HEK293 (cell line): Measurements from ENCODE around the gene NDST1.

ENCODE experiments used
- ATF2 ChIP-seq: fragments of 450-650 bp; formaldehyde crosslinking; IDR thresholded peaks from 2 replicates; pipeline ENCODE4 v1.5.1; 2016; ENCODE audit warnings: missing biosample characterization, missing genetic modification characterization, low read depth
- CTCF ChIP-seq: fragments of 450-650 bp; formaldehyde crosslinking; IDR thresholded peaks from 2 replicates; pipeline ENCODE4 v1.5.1; 2016; ENCODE audit warnings: missing biosample characterization, missing genetic modification characterization
- KLF8 ChIP-seq: fragments of 450-650 bp; formaldehyde crosslinking; IDR thresholded peaks from 2 replicates; pipeline ENCODE4 v1.5.1; 2016; ENCODE audit warnings: missing biosample characterization, missing genetic modification characterization
- REST ChIP-seq: fragments of 450-650 bp; formaldehyde crosslinking; IDR thresholded peaks from 2 replicates; pipeline ENCODE4 v1.5.1; 2016; ENCODE audit warnings: missing biosample characterization, missing genetic modification characterization
- SCRT2 ChIP-seq: fragments of 450-650 bp; formaldehyde crosslinking; IDR thresholded peaks from 2 replicates; pipeline ENCODE4 v1.5.1; 2016; ENCODE audit warnings: missing biosample characterization, missing genetic modification characterization
- TCF7L2 ChIP-seq: IDR thresholded peaks from 2 replicates; pipeline ENCODE4 v1.6.1; 2011; ENCODE audit warnings: low read depth, mild to moderate bottlenecking, inconsistent platforms, low read length, moderate library complexity, borderline replicate concordance
- ZBTB26 ChIP-seq: fragments of 450-650 bp; formaldehyde crosslinking; optimal IDR thresholded peaks from 2 replicates; pipeline ENCODE3; 2016; ENCODE audit warnings: missing biosample characterization, mild to moderate bottlenecking, missing genetic modification characterization
- ZBTB48 ChIP-seq: fragments of 450-650 bp; formaldehyde crosslinking; IDR thresholded peaks from 2 replicates; pipeline ENCODE4 v1.5.1; 2016; ENCODE audit warnings: missing biosample characterization, missing genetic modification characterization
- ZBTB7A ChIP-seq: fragments of 450-650 bp; formaldehyde crosslinking; IDR thresholded peaks from 2 replicates; pipeline ENCODE4 v1.5.1; 2016; ENCODE audit warnings: low read depth, missing biosample characterization, missing genetic modification characterization
- ZFP37 ChIP-seq: fragments of 450-650 bp; formaldehyde crosslinking; IDR thresholded peaks from 2 replicates; pipeline ENCODE4 v1.5.1; 2016; ENCODE audit warnings: missing biosample characterization, missing genetic modification characterization
- ZNF140 ChIP-seq: fragments of 450-650 bp; formaldehyde crosslinking; IDR thresholded peaks from 2 replicates; pipeline ENCODE4 v1.5.1; 2016; ENCODE audit warnings: missing biosample characterization, missing genetic modification characterization
- ZNF24 ChIP-seq: fragments of 450-650 bp; formaldehyde crosslinking; IDR thresholded peaks from 2 replicates; pipeline ENCODE4 v1.5.1; 2016; ENCODE audit warnings: missing biosample characterization, missing genetic modification characterization
- ZNF274 ChIP-seq, 2 experiments: fragments of 200-500 bp in 1 of 2; fragments of 450-650 bp in 1 of 2; sonication (Bioruptor generic) in 1 of 2; formaldehyde crosslinking in 1 of 2; IDR thresholded peaks; 2 replicates each; pipeline versions ENCODE4 v1.5.1 to v1.6.1; 2014 to 2016; ENCODE audit warnings: borderline replicate concordance in 1 of 2, inconsistent platforms in 1 of 2, low read length in 1 of 2, missing biosample characterization in 1 of 2, missing genetic modification characterization in 1 of 2
- ZNF768 ChIP-seq: fragments of 450-650 bp; formaldehyde crosslinking; IDR thresholded peaks from 2 replicates; pipeline ENCODE4 v1.5.1; 2018; ENCODE audit warnings: missing biosample characterization, mild to moderate bottlenecking, missing genetic modification characterization

GRCh38 chr5:150512368-150512747, 4.4 kb downstream of the NDST1 start:
- TF ChIP-seq TCF7L2 (no peak), REST (tag by site-specific recombination) (no peak), CTCF (no peak), ZBTB7A (tag by site-specific recombination) (no peak), SCRT2 (tag by site-specific recombination) (no peak), ZNF768 (no peak), ZBTB48 (tag by site-specific recombination) (no peak), ZBTB26 (tag by site-specific recombination) (no peak), ZFP37 (tag by site-specific recombination) (no peak), ATF2 (tag by site-specific recombination) (no peak), KLF8 (tag by site-specific recombination) (no peak), ZNF140 (tag by site-specific recombination) (no peak), ZNF24 (tag by site-specific recombination) (no peak), ZNF274 (IDR thresholded peaks at IDR 0.05; ENCODE audit: low read length) (no peak), ZNF274 (tag by site-specific recombination; IDR thresholded peaks at IDR 0.05; ENCODE audit: borderline replicate concordance) (no peak)
